GM10266 (cell line): ENCODE measurements around the gene RGS13.

ENCODE experiments used
- DNase-seq: peaks from one replicate; pipeline ENCODE4 v3.0.0; 2012; ENCODE audit errors: extremely low spot score
- TF ChIP-seq, protein P1 (sequence below): IDR thresholded peaks from 2 replicates; pipeline ENCODE4 v1.5.1; 2012; ENCODE audit warnings: mild to moderate bottlenecking, low read depth; ENCODE audit not compliant: control insufficient read depth, insufficient read depth; ENCODE audit errors: missing control alignments

RGS13 gene

DNA sequence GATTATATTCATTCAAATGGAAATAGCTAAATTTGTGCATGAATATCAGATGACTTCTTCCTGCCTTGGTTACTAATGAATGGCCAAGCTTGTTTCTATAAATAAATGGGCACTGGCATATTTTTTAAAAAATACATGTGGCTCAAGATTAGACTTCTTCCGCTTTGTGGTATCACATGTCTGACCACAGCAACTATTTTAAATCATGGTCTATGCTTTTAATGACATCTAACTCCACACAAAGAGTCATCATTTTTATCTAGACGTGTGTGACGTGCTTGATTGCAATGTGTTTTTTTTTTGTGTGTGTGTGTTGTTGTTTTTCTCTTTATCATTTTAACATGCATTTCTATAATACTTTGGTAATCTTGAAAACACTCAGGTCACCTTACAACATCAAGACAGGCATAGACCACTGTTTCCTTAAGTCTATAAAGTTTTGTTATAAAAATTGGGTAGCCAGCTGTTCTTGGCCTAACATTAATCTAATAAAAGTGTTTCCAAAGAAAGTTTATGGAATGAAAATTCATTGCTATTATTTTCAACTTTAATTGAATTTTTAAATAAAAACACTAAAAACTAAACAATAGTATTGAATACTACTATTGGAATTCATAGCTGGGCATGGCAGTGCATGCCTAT lies 30.8 kb upstream of the RGS13 start:
- TF ChIP-seq, protein P1, sequence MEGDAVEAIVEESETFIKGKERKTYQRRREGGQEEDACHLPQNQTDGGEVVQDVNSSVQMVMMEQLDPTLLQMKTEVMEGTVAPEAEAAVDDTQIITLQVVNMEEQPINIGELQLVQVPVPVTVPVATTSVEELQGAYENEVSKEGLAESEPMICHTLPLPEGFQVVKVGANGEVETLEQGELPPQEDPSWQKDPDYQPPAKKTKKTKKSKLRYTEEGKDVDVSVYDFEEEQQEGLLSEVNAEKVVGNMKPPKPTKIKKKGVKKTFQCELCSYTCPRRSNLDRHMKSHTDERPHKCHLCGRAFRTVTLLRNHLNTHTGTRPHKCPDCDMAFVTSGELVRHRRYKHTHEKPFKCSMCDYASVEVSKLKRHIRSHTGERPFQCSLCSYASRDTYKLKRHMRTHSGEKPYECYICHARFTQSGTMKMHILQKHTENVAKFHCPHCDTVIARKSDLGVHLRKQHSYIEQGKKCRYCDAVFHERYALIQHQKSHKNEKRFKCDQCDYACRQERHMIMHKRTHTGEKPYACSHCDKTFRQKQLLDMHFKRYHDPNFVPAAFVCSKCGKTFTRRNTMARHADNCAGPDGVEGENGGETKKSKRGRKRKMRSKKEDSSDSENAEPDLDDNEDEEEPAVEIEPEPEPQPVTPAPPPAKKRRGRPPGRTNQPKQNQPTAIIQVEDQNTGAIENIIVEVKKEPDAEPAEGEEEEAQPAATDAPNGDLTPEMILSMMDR = no peak
- no peak for DNase-seq

DNA sequence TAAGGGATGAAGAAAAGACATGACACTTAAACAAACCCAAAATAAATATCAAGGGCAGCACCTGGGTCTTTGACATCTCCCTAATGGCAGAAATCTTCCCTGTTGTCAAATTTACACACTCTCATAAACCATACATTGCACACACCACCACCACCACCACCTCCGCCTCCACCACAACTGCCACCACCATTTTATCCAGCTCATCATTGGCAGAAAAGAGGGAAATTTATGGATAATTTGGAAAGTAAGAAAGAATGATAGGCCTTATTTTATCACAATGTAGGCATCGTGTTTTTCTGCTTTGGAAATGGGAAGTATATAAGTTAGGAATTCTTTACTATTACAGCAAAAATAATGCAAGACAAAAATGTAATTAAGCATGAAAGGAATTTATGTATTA lies 27.3 kb upstream of the RGS13 start:
- DNase-seq = no peak
- TF ChIP-seq, protein P1 = no peak

DNA sequence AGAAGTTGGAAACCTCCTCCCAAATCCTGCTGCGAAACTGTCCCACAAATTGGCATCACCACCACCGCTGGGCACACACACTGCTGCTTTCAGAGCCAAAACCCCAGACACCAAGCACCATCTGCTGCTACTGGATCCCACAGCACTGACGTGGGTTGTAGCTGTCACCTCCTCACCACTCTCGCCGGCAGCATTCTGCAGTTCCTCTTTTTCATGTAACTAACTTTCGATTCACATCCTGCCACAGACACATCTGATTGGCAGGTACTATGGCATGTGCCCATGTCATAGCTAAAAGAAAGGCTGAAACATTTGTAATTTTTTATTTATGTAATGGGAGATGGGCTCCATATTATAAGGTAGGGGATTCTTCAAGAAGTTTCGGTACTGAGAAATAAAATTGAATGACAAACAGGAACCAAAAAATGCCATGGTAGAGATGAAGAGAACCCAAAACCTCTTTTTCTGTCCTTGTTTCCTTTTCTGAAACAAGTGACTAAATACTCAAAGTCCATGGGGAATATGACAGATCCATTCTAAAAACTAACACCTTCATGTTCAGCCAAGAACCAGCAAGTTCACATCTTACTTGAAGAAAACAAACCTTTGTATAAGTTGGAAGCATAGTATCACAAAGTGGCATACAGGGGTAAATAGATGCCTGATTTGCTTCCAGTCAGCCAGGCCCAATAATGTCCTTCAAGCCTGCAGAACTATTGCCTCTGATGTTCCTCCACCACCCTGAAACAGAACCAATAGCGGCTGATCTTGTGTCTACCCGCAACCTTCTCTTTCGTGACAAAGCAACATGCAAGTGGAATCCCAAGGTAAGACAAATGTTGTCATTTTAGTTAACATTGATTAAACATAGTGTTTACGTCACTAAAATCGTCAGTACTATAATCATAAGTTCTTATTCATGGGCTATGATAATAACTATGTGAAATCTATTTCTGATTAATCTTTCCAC lies 26.6 kb upstream of the RGS13 start:
- TF ChIP-seq, protein P1 = peak; percentile 51
- DNase-seq = peak; percentile 75

DNA sequence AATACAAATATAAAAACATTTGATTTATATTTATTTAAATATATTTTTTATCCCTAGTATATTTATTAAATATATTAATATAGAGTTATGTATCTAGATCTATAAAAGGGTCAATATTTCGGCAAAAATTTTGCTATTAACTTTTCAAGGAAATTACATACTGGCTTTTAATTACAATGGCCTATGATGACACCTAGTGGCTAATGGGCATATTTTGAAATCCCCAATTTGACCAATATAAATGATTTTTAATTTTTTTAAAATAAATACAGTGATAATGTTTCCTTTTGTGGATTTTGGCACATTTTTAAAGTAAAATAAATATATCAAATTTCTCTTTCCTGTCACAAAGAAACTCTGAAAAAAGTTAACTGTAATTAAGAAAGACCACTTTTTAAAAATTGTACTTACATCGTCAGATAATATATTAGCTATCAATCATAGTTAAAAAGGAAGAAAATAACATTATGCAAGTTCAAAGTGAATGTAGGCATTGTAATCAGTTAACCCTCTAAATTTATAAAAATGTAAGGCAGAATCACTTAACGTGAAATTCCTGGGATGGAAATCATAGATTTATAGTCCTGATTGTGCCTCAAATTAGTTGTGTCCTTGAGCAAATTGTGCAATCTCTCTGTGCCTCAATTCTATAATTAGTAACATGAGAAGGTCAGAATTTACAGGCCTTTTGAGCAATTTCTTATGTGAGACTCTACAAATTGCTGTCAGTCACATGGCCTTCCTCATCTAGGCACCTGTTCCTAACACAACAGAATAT lies 25.6 kb upstream of the RGS13 start:
- DNase-seq = peak; percentile 12
- TF ChIP-seq, protein P1 = peak; percentile 49

DNA sequence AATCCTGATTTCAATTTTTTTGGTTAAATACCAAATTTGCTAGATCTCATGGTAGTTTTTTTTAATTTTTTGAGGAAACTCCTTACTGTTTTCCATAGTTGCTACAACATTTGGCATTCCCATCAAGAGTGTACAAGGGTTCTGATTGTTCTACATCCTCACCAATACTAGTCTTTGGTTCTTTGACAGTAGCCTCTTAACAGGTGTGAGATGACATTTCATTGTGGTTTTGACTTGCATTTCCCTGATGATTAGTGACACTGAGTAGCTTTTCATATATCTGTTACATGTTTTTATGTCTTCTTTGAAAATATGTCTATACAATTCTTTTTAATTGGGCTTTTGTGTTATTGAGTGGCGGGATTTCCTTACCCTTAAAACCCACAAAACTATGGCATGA lies 20.9 kb upstream of the RGS13 start:
- DNase-seq = no peak

DNA sequence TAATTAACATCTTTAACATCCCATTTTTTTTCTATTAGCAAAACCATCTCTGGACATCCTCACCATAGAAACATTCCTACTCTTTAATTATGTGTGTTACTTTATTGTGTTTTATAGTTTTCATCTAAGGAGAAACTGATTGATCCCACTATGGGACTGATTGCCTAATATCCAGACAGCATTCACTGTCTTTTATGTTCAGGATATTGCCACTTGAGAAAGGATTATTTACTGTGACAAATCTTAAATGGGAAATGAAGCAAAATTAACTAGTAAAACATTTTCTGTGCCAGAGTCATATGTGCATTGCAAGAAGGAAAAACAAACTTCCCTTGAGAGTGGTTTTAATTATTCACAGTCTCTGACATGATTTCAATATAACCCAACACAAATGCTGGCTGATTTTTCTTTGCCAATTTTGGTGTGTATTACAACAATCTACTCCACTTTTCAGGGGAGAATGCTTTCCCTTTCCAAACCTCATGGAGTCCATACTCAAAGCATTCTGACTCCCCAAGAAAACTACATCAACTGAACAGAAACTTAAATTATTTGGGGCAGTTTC lies 15.8 kb upstream of the RGS13 start:
- TF ChIP-seq, protein P1 = no peak
- DNase-seq = no peak

More for the DNA sequence above, 20.9 kb upstream of the RGS13 start:
- TF ChIP-seq, protein P1 = no peak
